GM23338 (cell line): ENCODE results near the gene MPZL1. TPM values are rescaled to one million over a fixed set of nuclear protein-coding genes. Genes with fewer than 3 reads are reported as not detected.

Source experiments
- ATAC-seq: fragments of 200-7000 bp; cut with Tn5 transposase; 3 replicates; pipeline ENCODE4 v1.9.1; 2020
- DNase-seq: peaks from one replicate; pipeline ENCODE4 v3.0.0-alpha.2; 2015; ENCODE audit warnings: low spot score
- H2AFZ ChIP-seq: fragments of 200-600 bp; sonication (generic); 2 replicates; pipeline ENCODE4 v1.8.0; 2016; ENCODE audit warnings: antibody characterized with exemption, mild to moderate bottlenecking, moderate library complexity
- H3F3A ChIP-seq: fragments of 200-600 bp; sonication (generic); replicated peaks from 2 replicates; pipeline ENCODE4 v1.8.0; 2017; ENCODE audit warnings: antibody characterized with exemption, mixed run types, low read depth
- H3K27ac ChIP-seq: fragments of 200-600 bp; sonication (generic); 2 replicates; pipeline ENCODE4 v1.6.1; 2016; ENCODE audit warnings: low read depth
- H3K27me3 ChIP-seq: fragments of 200-600 bp; sonication (generic); 2 replicates; pipeline ENCODE4 v1.8.0; 2016; ENCODE audit warnings: mild to moderate bottlenecking, mixed run types, moderate library complexity; ENCODE audit not compliant: insufficient read depth
- H3K36me3 ChIP-seq: fragments of 200-600 bp; sonication (generic); 2 replicates; pipeline ENCODE4 v1.8.0; 2016; ENCODE audit warnings: mild to moderate bottlenecking; ENCODE audit not compliant: insufficient read depth
- H3K4me1 ChIP-seq: fragments of 200-600 bp; sonication (generic); 2 replicates; pipeline ENCODE4 v1.8.0; 2016; ENCODE audit warnings: mild to moderate bottlenecking, moderate library complexity; ENCODE audit not compliant: insufficient read depth
- H3K4me2 ChIP-seq: fragments of 200-600 bp; sonication (generic); 2 replicates; pipeline ENCODE4 v1.7.1; 2017; ENCODE audit warnings: mixed run types
- H3K4me3 ChIP-seq: fragments of 200-600 bp; sonication (generic); 2 replicates; pipeline ENCODE4 v1.6.1; 2016; ENCODE audit warnings: mixed run types
- H3K79me2 ChIP-seq: fragments of 200-600 bp; sonication (generic); replicated peaks from 2 replicates; pipeline ENCODE4 v1.8.0; 2017; ENCODE audit warnings: mild to moderate bottlenecking; ENCODE audit not compliant: insufficient read depth
- H3K9me2 ChIP-seq: fragments of 200-600 bp; sonication (generic); 2 replicates; pipeline ENCODE4 v1.8.0; 2017; ENCODE audit not compliant: insufficient read depth
- H4K20me1 ChIP-seq: fragments of 200-600 bp; sonication (generic); replicated peaks from 2 replicates; pipeline ENCODE4 v1.8.0; 2017; ENCODE audit warnings: mild to moderate bottlenecking; ENCODE audit not compliant: insufficient read depth
- H3K27ac Mint-ChIP-seq: 2 replicates; pipeline ENCODE4 v1.8.0; 2020; ENCODE audit warnings: inconsistent platforms, mild to moderate bottlenecking, moderate library complexity, mixed read lengths
- H3K27me3 Mint-ChIP-seq: 3 replicates; pipeline ENCODE4 v1.8.0; 2022; ENCODE audit warnings: low read depth, mild to moderate bottlenecking, moderate library complexity, mixed read lengths, inconsistent platforms; ENCODE audit not compliant: insufficient read depth, poor library complexity
- H3K36me3 Mint-ChIP-seq: 3 replicates; pipeline ENCODE4 v1.8.0; 2021; ENCODE audit warnings: low read depth, mild to moderate bottlenecking, inconsistent platforms, moderate library complexity, mixed read lengths
- H3K4me1 Mint-ChIP-seq: 3 replicates; pipeline ENCODE4 v1.8.0; 2020; ENCODE audit warnings: mild to moderate bottlenecking, inconsistent platforms, mixed read lengths
- H3K4me3 Mint-ChIP-seq: 3 replicates; pipeline ENCODE4 v1.8.0; 2021; ENCODE audit warnings: moderate library complexity, mild to moderate bottlenecking, inconsistent platforms, mixed read lengths
- H3K9me3 Mint-ChIP-seq: 3 replicates; pipeline ENCODE4 v1.8.0; 2020; ENCODE audit warnings: moderate library complexity, mild to moderate bottlenecking, inconsistent platforms, mixed read lengths
- CREB1 ChIP-seq: fragments of 250-450 bp; sonication (Bioruptor Pico); IDR thresholded peaks from 2 replicates; pipeline ENCODE4 v1.5.0; 2020; ENCODE audit warnings: low read depth, mild to moderate bottlenecking, moderate library complexity
- EZH2 ChIP-seq: fragments of 200-600 bp; sonication (generic); IDR thresholded peaks from one replicate; pipeline ENCODE4 v1.8.0; 2017; ENCODE audit warnings: antibody characterized with exemption, mild to moderate bottlenecking, low read depth; ENCODE audit not compliant: unreplicated experiment
- EZH2phosphoT487 ChIP-seq: fragments of 200-600 bp; sonication (generic); IDR thresholded peaks from one replicate; pipeline ENCODE4 v1.8.1; 2018; ENCODE audit warnings: antibody characterized with exemption; ENCODE audit not compliant: unreplicated experiment
- JUNB ChIP-seq: IDR thresholded peaks from one replicate; pipeline ENCODE4 v1.6.1; 2016; ENCODE audit warnings: antibody characterized with exemption; ENCODE audit not compliant: unreplicated experiment
- POLR2AphosphoS5 ChIP-seq: IDR thresholded peaks from 2 replicates; pipeline ENCODE4 v1.6.1; 2016; ENCODE audit warnings: antibody characterized with exemption, low read depth
- ZNF114 ChIP-seq: fragments of 250-450 bp; sonication (Bioruptor Pico); IDR thresholded peaks from 2 replicates; pipeline ENCODE4 v1.5.0; 2020; ENCODE audit warnings: mild to moderate bottlenecking, moderate library complexity
- ZNF331 ChIP-seq: fragments of 250-450 bp; sonication (Bioruptor Pico); IDR thresholded peaks from 2 replicates; pipeline ENCODE4 v1.5.0; 2020; ENCODE audit warnings: low read depth, mild to moderate bottlenecking, moderate library complexity
- polyA plus RNA-seq: library from polyadenylated mRNA; unstranded; fragments of >200 nt; fragmentation: Nextera tagmentation; extraction: Ambion mirVana; gene quantifications from 2 replicates; pipeline ENCODE4 v1.2.1, GENCODE V29; 2016
- total RNA-seq: library from RNA; depleted of rRNA; stranded (reverse); fragments of >200 nt; shearing (Covaris generic); gene quantifications from 2 replicates; pipeline ENCODE4 v1.2.3, GENCODE V29; 2014
- TF ChIP-seq, protein P1 (sequence below): IDR thresholded peaks from one replicate; pipeline ENCODE4 v1.6.1; 2018; ENCODE audit warnings: antibody characterized with exemption; ENCODE audit not compliant: unreplicated experiment
- TF ChIP-seq, protein P2 (sequence below): IDR thresholded peaks from 2 replicates; pipeline ENCODE4 v1.6.1; 2016; ENCODE audit warnings: antibody characterized with exemption
- TF ChIP-seq, protein P3 (sequence below), 2 experiments: fragments of 200-600 bp in 1 of 2; sonication (generic) in 1 of 2; conservative IDR thresholded peaks; 2 replicates each; pipeline versions ENCODE4 v1.5.1 to v1.6.1; 2016 to 2017; ENCODE audit warnings: antibody characterized with exemption in 2 of 2, low read depth in 2 of 2, mild to moderate bottlenecking in 2 of 2, moderate library complexity in 1 of 2

The MPZL1 gene
- total and polyA plus RNA-seq, 2 experiments from 2014 or later = 35.1 to 85.1 TPM

DNA sequence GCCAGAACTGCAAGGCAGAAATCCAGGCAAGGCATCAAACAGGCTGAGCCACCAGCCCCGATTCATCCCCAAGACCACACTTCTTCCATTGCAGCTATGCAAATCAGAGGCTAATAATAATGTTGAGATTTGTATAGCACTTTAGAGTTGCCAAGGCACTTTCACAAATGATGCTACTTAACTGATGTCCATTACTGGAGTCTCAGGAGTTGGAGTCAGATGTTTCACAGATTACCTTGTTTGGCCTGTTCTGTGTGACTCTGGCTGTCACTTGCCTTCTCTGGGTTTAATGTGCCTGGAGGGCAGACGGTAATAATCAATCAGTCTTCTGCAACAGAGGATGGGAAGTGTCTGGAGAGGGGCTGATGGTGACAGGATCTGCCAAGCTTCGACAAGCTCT lies 40.8 kb upstream of the MPZL1 start:
- TF ChIP-seq, protein P1, sequence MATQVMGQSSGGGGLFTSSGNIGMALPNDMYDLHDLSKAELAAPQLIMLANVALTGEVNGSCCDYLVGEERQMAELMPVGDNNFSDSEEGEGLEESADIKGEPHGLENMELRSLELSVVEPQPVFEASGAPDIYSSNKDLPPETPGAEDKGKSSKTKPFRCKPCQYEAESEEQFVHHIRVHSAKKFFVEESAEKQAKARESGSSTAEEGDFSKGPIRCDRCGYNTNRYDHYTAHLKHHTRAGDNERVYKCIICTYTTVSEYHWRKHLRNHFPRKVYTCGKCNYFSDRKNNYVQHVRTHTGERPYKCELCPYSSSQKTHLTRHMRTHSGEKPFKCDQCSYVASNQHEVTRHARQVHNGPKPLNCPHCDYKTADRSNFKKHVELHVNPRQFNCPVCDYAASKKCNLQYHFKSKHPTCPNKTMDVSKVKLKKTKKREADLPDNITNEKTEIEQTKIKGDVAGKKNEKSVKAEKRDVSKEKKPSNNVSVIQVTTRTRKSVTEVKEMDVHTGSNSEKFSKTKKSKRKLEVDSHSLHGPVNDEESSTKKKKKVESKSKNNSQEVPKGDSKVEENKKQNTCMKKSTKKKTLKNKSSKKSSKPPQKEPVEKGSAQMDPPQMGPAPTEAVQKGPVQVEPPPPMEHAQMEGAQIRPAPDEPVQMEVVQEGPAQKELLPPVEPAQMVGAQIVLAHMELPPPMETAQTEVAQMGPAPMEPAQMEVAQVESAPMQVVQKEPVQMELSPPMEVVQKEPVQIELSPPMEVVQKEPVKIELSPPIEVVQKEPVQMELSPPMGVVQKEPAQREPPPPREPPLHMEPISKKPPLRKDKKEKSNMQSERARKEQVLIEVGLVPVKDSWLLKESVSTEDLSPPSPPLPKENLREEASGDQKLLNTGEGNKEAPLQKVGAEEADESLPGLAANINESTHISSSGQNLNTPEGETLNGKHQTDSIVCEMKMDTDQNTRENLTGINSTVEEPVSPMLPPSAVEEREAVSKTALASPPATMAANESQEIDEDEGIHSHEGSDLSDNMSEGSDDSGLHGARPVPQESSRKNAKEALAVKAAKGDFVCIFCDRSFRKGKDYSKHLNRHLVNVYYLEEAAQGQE = no peak
- TF ChIP-seq, protein P2, sequence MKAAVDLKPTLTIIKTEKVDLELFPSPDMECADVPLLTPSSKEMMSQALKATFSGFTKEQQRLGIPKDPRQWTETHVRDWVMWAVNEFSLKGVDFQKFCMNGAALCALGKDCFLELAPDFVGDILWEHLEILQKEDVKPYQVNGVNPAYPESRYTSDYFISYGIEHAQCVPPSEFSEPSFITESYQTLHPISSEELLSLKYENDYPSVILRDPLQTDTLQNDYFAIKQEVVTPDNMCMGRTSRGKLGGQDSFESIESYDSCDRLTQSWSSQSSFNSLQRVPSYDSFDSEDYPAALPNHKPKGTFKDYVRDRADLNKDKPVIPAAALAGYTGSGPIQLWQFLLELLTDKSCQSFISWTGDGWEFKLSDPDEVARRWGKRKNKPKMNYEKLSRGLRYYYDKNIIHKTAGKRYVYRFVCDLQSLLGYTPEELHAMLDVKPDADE = no peak
- TF ChIP-seq ZNF331 (CRISPR knock-in tag) = no peak
- TF ChIP-seq, protein P3, sequence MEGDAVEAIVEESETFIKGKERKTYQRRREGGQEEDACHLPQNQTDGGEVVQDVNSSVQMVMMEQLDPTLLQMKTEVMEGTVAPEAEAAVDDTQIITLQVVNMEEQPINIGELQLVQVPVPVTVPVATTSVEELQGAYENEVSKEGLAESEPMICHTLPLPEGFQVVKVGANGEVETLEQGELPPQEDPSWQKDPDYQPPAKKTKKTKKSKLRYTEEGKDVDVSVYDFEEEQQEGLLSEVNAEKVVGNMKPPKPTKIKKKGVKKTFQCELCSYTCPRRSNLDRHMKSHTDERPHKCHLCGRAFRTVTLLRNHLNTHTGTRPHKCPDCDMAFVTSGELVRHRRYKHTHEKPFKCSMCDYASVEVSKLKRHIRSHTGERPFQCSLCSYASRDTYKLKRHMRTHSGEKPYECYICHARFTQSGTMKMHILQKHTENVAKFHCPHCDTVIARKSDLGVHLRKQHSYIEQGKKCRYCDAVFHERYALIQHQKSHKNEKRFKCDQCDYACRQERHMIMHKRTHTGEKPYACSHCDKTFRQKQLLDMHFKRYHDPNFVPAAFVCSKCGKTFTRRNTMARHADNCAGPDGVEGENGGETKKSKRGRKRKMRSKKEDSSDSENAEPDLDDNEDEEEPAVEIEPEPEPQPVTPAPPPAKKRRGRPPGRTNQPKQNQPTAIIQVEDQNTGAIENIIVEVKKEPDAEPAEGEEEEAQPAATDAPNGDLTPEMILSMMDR (conservative IDR thresholded peaks at IDR 0.05; ENCODE audit: low read depth in 2 of 2) = no peak
- ATAC-seq (no peak), DNase-seq (no peak)
- no peak overlapping the region for H3K4me2 ChIP-seq
- H3K36me3 ChIP-seq = no peaks in the 10 kb centered on the region
- H3K9me2 ChIP-seq = no peaks in the 10 kb centered on the region
- H3F3A ChIP-seq = no peaks in the 10 kb centered on the region
- no peak overlapping the region for H2AFZ ChIP-seq
- Mint-ChIP-seq H3K27ac (no peak overlapping the region), H3K4me3 (no peak overlapping the region), H3K9me3 (no peaks in the 10 kb centered on the region), H3K27me3 (peaks cover 10% of the 10 kb centered on the region), H3K36me3 (no peaks in the 10 kb centered on the region), H3K4me1 (peaks cover 24% of the 10 kb centered on the region)
- H3K79me2 ChIP-seq = no peaks in the 10 kb centered on the region
- H4K20me1 ChIP-seq = no peaks in the 10 kb centered on the region
- H3K4me3 ChIP-seq = no peak overlapping the region
- H3K27ac ChIP-seq = no peak overlapping the region
- no peaks in the 10 kb centered on the region for H3K27me3 ChIP-seq
- peaks cover 20% of the 10 kb centered on the region for H3K4me1 ChIP-seq

DNA sequence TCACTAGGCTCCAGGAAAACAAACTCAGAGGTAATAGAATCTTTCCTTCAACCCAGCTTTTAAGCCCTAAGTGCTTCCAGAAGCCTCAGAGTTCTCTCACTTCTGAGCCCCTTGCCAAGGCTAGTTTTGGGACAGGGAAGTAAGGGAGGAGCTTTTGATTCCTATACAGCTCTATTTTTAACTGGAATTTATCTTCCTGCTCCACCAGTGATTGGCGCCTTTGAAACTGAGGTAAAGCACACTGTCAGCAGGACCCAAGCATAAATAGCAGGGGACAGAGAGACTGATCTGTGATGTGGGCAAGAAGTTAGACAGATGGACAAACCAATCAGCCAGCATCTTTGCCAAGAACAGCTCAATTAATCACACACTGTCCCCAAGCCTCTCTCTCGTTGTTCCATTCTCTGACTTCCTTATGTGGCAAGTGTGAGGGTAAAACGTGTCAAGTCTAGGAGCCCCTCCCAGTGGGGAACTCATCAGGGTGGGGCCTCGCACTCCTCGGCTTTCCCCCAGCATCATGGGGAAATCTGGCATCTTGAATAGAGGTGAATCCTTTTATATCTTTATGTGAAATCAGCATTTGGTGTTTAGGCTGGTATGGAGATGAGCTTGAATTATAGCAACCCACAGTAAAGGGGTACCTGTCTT lies 40.2 kb upstream of the MPZL1 start:
- no peak overlapping the region for H3K4me3 ChIP-seq
- Mint-ChIP-seq H3K27ac (no peak overlapping the region), H3K9me3 (no peaks in the 10 kb centered on the region), H3K4me1 (peaks cover 25% of the 10 kb centered on the region), H3K27me3 (peaks cover 10% of the 10 kb centered on the region), H3K4me3 (no peak overlapping the region), H3K36me3 (no peaks in the 10 kb centered on the region)
- H3K27me3 ChIP-seq = no peaks in the 10 kb centered on the region
- DNase-seq = no peak
- no peaks in the 10 kb centered on the region for H3K79me2 ChIP-seq
- ATAC-seq = no peak
- no peaks in the 10 kb centered on the region for H3K9me2 ChIP-seq
- no peaks in the 10 kb centered on the region for H3F3A ChIP-seq
- H3K36me3 ChIP-seq = no peaks in the 10 kb centered on the region
- no peak overlapping the region for H3K27ac ChIP-seq
- H2AFZ ChIP-seq = no peak overlapping the region
- H3K4me2 ChIP-seq = no peak overlapping the region
- H4K20me1 ChIP-seq = no peaks in the 10 kb centered on the region
- peaks cover 20% of the 10 kb centered on the region for H3K4me1 ChIP-seq
- TF ChIP-seq ZNF114 (CRISPR knock-in tag) (no peak), EZH2phosphoT487 (no peak), POLR2AphosphoS5 (no peak), EZH2 (no peak), JUNB (no peak), CREB1 (no peak)
- TF ChIP-seq, protein P2 = no peak
- TF ChIP-seq, protein P3 (conservative IDR thresholded peaks at IDR 0.05; ENCODE audit: low read depth in 2 of 2) = no peak
